OCI-LY1 (cell line): Measurements from ENCODE around the gene ATP4A.
"Not testable (repeated sequence)": the region's sequence is repeated elsewhere in the genome, so short reads cannot be mapped to it uniquely, and the experiment has no call there.

Experiments
- CTCF ChIP-seq: fragments of 200-600 bp; sonication (generic), shearing (Covaris generic); IDR thresholded peaks from 2 replicates; pipeline ENCODE4 v1.5.1; 2017; ENCODE audit warnings: mild to moderate bottlenecking, antibody characterized with exemption, low read length, moderate library complexity, mixed read lengths
- EZH2 ChIP-seq: fragments of 200-600 bp; sonication (generic), shearing (Covaris generic); IDR thresholded peaks from 2 replicates; pipeline ENCODE4 v1.8.0; 2017; ENCODE audit warnings: borderline replicate concordance, mixed run types, mild to moderate bottlenecking, antibody characterized with exemption, low read length, moderate library complexity, mixed read lengths

- not testable (repeated sequence) for TF ChIP-seq CTCF, EZH2
These were observed 31.6 kb upstream of the ATP4A start for GRCh38 chr19:35595026-35595425.
